IPS-18c (cell line): ENCODE measurements around the gene TMPRSS3.

Experiments
- H3K4me3 ChIP-seq: 2 replicates; pipeline ENCODE4 v1.7.0; 2013; ENCODE audit warnings: low read depth, mild to moderate bottlenecking, low read length, moderate library complexity; ENCODE audit not compliant: insufficient read depth
- H3K9me3 ChIP-seq: one replicate; pipeline ENCODE4 v1.6.1; 2013; ENCODE audit warnings: mild to moderate bottlenecking, low read length, moderate library complexity; ENCODE audit not compliant: control insufficient read depth, insufficient read depth

TMPRSS3 gene

DNA sequence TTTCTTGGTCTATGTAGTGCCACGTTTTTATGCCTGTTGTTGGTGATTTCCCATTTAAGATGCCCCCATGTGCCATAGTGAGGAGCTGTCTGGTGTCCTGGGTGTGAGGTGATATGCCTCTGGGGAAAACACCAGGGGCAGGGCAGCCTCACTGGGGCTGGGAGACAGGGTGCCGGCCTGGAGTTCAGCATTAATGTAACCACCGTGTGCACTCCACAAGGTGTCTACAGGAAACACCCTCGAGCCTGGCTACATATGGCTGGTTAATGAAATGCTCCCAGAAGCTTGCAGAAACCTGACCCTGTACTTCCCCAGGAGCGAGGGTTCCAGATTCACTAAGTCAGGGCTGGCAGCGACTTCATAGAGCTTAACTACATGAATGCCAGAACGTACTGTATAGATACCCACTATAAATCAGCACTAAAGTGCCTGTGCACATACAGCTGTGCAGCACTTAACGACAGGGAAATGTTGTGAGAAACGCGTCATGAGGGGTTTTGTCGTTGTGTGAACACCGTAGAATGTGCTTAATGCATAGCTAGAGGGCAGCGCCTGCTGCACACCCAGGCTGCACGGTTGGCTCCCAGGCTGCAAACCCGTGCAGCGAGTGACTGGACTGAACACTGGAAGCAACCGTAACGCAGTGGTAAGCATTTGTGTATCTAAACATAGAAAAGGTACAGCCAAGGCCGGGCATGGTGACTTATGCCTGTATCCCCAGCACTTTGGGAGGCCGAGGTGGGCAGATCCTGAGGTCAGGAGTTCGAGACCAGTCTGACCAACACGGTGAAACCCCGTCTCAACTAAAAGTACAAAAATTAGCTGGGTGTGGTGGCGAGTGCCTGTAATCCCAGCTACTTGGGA, 55.4 kb downstream of the TMPRSS3 start:
- no peak overlapping the region for H3K4me3 ChIP-seq
- H3K9me3 ChIP-seq: no peaks in the 10 kb centered on the region

- H3K9me3 ChIP-seq: no peaks in the 10 kb centered on the region
- H3K4me3 ChIP-seq: no peak overlapping the region
Observed at GRCh38 chr21:42338729-42339715, 56.8 kb downstream of the TMPRSS3 start.

DNA sequence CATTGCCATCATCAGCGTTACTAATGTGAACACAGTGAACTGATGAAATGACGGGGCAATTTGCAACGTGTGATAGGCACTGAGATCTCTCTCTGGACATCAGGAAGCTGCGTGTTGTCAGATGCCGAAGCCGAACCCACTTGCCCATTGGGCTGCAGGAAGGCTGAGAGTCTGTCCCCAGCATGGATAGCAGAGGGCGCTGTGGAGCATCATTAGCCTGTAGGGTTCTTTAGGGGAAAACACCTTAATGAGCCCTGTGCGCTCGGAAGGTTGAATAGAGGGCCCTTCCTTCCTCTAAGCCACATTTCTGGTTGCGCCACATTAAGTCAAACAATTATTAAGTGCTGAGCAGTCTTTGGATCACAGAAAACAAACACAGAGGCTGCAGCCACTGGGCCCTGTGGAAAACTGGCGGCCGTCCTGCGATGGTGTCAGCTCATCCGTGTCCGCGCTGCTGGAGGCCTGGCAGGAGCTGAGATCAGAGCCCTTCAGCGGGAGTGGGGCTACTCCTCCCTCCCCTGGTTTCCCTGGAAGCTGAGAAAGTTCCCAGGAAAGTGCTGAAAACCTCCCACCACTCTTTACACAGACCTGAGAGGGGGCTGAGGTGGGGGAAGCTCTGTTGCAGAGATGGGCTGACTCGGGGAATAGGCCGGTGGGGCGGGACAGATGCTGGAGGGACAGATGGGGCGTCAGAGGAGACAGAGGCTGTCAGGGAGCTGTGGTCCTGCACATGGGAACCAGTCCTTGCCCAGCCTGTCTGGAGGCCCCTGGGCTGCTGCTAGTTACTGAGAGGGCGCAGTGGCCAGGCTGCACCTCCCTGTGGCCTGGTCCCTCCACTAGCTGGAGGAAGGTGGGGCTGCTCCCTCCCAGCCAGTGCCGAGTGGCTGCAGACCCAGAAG, 57.8 kb downstream of the TMPRSS3 start:
- no peak overlapping the region for H3K4me3 ChIP-seq
- H3K9me3 ChIP-seq: no peaks in the 10 kb centered on the region

DNA sequence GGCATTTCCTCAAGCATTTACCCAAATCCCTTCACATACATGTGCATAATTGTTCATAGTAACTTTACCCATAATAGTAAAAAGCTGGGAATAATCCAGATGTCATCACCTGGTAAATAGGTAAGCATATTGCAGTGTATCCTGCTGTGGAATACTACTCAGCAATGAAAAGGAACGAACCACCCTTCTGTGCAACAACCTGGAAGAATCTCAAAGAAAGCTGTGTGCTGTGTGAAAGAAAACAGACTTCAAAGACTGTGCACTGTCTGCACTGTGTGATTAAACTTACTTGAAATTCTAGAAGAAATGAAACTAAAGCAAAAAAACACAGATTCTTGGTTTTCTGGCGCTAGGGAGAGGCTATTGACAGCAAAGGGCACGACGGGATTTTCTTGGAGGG, 58.6 kb downstream of the TMPRSS3 start:
- Histone ChIP-seq H3K9me3 (no peaks in the 10 kb centered on the region), H3K4me3 (no peak overlapping the region)

DNA sequence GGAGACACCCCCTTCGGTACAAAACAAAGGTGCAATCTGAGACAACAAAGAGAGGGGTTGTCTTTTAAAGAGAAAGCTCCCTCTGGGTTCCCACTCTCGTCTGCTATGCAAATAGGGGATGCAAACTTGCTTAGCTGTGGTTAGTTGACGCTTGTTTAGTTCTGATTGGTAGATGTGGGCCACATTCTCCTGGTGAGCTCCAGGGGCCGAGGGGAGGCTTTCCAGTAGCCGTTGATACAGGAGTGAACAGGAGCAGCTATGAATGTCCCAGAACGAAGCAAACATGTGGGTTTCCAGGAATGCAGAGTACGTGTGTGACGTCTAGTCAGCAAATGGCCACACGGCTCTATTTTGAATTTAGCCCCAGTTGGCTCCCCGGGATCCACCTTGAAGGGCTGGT, 59.8 kb downstream of the TMPRSS3 start:
- Histone ChIP-seq H3K9me3 (no peaks in the 10 kb centered on the region), H3K4me3 (no peak overlapping the region; the same call in 1 of the 2 replicates)

DNA sequence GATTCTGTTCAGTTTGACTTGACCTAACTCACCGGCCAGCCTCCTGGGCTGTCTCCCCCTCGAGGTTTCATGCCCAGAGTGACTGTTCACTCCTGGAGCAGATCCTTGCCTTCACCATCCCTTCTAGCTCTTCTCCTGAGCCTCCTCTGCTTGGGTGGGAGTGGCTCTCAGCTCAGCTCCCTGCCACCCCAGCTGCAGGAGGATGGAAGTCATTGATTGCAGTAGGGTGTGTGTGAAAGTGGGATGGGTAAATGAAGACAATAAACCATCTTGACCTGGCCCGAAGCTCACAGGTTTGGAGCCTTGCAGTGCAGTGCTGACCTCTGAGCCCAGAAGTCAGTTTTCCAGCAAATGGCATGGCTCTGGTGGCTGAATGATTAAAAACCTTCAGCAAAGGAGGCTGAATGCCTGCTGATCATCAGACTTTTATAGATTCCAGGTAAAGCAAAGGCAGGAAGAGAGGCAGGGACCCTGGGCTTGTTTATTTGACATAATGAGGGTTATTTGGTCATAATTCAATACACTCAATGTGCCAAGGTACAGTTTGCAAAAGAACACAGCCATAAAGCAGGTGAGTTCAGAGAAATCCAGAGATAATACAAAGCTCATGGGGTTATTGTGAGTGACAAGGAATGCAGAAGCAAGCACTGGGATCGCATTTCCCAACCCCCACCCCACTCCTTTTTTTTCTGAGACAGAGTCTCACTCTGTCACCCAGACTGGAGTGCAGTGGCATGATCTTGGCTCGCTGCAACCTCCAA, 63.1 kb downstream of the TMPRSS3 start:
- H3K4me3 ChIP-seq: no peak overlapping the region
- no peaks in the 10 kb centered on the region for H3K9me3 ChIP-seq

DNA sequence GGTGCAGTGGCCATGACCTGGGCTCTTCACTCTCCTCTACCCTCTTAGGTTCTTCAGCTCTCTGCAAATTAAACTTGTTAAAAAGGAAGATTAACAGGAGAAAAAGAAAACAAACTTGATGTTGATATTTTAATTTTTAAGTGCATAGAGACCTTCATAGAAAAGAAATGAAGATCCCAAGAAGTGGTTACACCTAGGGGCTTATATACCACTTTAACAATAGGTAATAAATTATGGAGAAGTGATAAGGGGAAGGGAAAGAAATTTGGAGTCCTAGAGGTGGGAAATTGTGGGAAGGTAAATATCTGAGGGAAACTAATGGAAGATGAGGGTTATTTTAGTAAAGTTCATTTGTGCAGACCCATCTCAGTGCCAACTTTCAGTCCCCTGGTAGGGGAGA, 64.2 kb downstream of the TMPRSS3 start:
- Histone ChIP-seq H3K4me3 (no peak overlapping the region), H3K9me3 (no peaks in the 10 kb centered on the region)

- no peak overlapping the region for H3K4me3 ChIP-seq
Observed at GRCh38 chr21:42330380-42331371, 65.2 kb downstream of the TMPRSS3 start.

DNA sequence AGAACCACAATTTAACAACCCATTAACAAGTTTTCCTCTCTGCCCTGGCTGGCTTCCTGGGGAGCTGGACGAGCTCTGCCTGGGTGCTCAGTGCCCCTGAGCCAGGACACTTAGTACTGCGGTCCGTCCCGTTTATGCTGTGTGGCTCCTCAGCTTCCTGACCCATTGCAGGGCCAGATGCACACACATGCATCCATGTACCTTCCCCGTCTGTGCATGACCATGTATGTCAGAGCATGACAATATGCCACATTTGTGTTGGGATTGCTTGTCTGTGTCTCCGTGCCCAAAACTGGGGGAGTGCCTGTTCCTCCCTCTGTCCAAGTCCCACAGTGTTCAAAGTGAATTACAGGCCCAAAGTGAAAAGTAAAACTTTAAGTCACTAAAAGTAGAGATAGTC, 71.0 kb downstream of the TMPRSS3 start:
- Histone ChIP-seq H3K4me3 (no peak overlapping the region), H3K9me3 (no peaks in the 10 kb centered on the region)

More at GRCh38 chr21:42330380-42331371, 65.2 kb downstream of the TMPRSS3 start:
- H3K9me3 ChIP-seq: no peaks in the 10 kb centered on the region
